ENCODE data around the gene ADM5.

ADM5 gene

GRCh38 chr19:49689133-49690078 lies at the start of gene ADM5:
TSS of gene ADM5 (plus strand) at chr19:49689594. CDS start at chr19:49689838, 244 bp downstream.
- DNase-seq (ENCODE audit: low read depth) = no peak

GRCh38 chr19:49640113-49640898 lies 49.1 kb upstream of the ADM5 start, which contains the start of gene RRAS:
TSS of gene RRAS (minus strand) at chr19:49640143. CDS start at chr19:49640098, 45 bp downstream.
- DNase-seq (ENCODE audit: low read depth) = peak; percentile 100

GRCh38 chr19:49641688-49642491 lies 47.5 kb upstream of the ADM5 start, which contains the start of gene SCAF1:
TSS of gene SCAF1 (plus strand) at chr19:49642209. CDS start at chr19:49645027, 2,818 bp downstream.
- peak; percentile 96 for DNase-seq (ENCODE audit: low read depth)

GRCh38 chr19:49642492-49643035 lies 46.8 kb upstream of the ADM5 start:
- DNase-seq (ENCODE audit: low read depth) = no peak

GRCh38 chr19:49643466-49643865 lies 45.9 kb upstream of the ADM5 start:
- DNase-seq (ENCODE audit: low read depth) = no peak

GRCh38 chr19:49645592-49645991 lies 43.8 kb upstream of the ADM5 start:
- no peak for DNase-seq (ENCODE audit: low read depth)

GRCh38 chr19:49645995-49646394 lies 43.4 kb upstream of the ADM5 start:
- DNase-seq (ENCODE audit: low read depth) = no peak

GRCh38 chr19:49646586-49646985 lies 42.8 kb upstream of the ADM5 start:
- no peak for DNase-seq (ENCODE audit: low read depth)

GRCh38 chr19:49651029-49651819 lies 38.2 kb upstream of the ADM5 start:
- DNase-seq (ENCODE audit: low read depth) = no peak

- no peak for DNase-seq (ENCODE audit: low read depth)
Observed at GRCh38 chr19:49651820-49652550, 37.4 kb upstream of the ADM5 start.

- no peak for DNase-seq (ENCODE audit: low read depth)
Observed at GRCh38 chr19:49652551-49653465, 36.6 kb upstream of the ADM5 start.

GRCh38 chr19:49653466-49653806 lies 36.0 kb upstream of the ADM5 start:
- no peak for DNase-seq (ENCODE audit: low read depth)

- no peak for DNase-seq (ENCODE audit: low read depth)
Observed at GRCh38 chr19:49654581-49654980, 34.8 kb upstream of the ADM5 start.

GRCh38 chr19:49655570-49656455 lies 33.6 kb upstream of the ADM5 start:
- no peak for DNase-seq (ENCODE audit: low read depth)

GRCh38 chr19:49656456-49657109 lies 32.8 kb upstream of the ADM5 start:
- DNase-seq (ENCODE audit: low read depth) = no peak

GRCh38 chr19:49657493-49658138 lies 31.8 kb upstream of the ADM5 start:
- DNase-seq (ENCODE audit: low read depth) = no peak

- no peak for DNase-seq (ENCODE audit: low read depth)
Observed at GRCh38 chr19:49658139-49658517, 31.3 kb upstream of the ADM5 start.

Data from HS-5 (cell line).